Stomach (tissue), 9 donors: Measurements from ENCODE around the gene CR1L. TPM values are rescaled to one million over a fixed set of nuclear protein-coding genes. Genes with fewer than 3 reads are reported as not detected.
"Not testable (repeated sequence)": the region's sequence is repeated elsewhere in the genome, so short reads cannot be mapped to it uniquely, and the experiment has no call there.

Source experiments
- DNase-seq, 2 donors: peaks; one replicate each; pipeline versions ENCODE4 v3.0.0 to v3.0.0-alpha.2; 2013 to 2019
- H3K27ac ChIP-seq, 5 donors: fragments of 200-600 bp in 4 of 5; sonication (generic) in 4 of 5; one replicate each; pipeline ENCODE4 v1.5.1; 2013 to 2019; ENCODE audit warnings: mild to moderate bottlenecking in 1 of 5, moderate library complexity in 1 of 5
- H3K27me3 ChIP-seq, 3 donors: fragments of 200-600 bp; sonication (generic); one replicate each; pipeline ENCODE4 v1.5.1; 2017 to 2019; ENCODE audit warnings: mixed run types in 1 of 3
- H3K36me3 ChIP-seq, 4 donors: fragments of 200-600 bp; sonication (generic); 1 replicate in 3 of 4; 2 replicates in 1 of 4; pipeline ENCODE4 v1.5.1; 2016 to 2019
- H3K4me1 ChIP-seq, 4 donors: fragments of 200-600 bp; sonication (generic); one replicate each; pipeline ENCODE4 v1.5.1; 2016 to 2019
- H3K4me3 ChIP-seq, 4 donors: fragments of 200-600 bp; sonication (generic) in 3 of 4; one replicate each; pipeline ENCODE4 v1.5.1; 2016 to 2019; ENCODE audit warnings: mild to moderate bottlenecking in 1 of 4
- H3K9me3 ChIP-seq, 4 donors: fragments of 200-600 bp; sonication (generic); one replicate each; pipeline ENCODE4 v1.5.1; 2016 to 2019
- EP300 ChIP-seq: sonication (generic); formaldehyde crosslinking; IDR thresholded peaks from one replicate; pipeline ENCODE4 v1.6.1; 2017; ENCODE audit warnings: antibody characterized with exemption
- POLR2A ChIP-seq, 4 donors: fragments of 450-650 bp; IDR thresholded peaks; one replicate each; pipeline ENCODE4 v1.6.1; 2016; ENCODE audit warnings: antibody characterized with exemption in 4 of 4, control low read depth in 2 of 4, mild to moderate bottlenecking in 1 of 4, moderate library complexity in 1 of 4
- POLR2AphosphoS5 ChIP-seq, 3 donors: sonication (generic); formaldehyde crosslinking; IDR thresholded peaks; one replicate each; pipeline ENCODE4 v1.6.1; 2016; ENCODE audit warnings: antibody characterized with exemption in 3 of 3
- WGBS, 5 donors: extraction: QIAGEN DNeasy Blood & Tissue Kit in 3 of 5; methylation state at CpG; one replicate each; pipeline versions ENCODE4 v1.1.5 to v1.1.7; 2013 to 2018; 5-methylcytosine and 5-hydroxymethylcytosine counted together
- intact Hi-C: fragments of 100-400 bp; cut with DNase I; formaldehyde crosslinking; loops from one replicate; pipeline ENCODE4 v1.15.1; 2023; ENCODE audit warnings: low total_unique reads
- polyA plus RNA-seq, 3 donors: library from polyadenylated mRNA; stranded (reverse); fragments of 200-250 nt; gene quantifications; one replicate each; pipeline ENCODE4 v1.2.3, GENCODE V29; 2013
- total RNA-seq, 5 donors: library from RNA; depleted of rRNA; stranded (reverse); fragments of >200 nt; gene quantifications; one replicate each; pipeline versions ENCODE4 v1.1.0 to v1.2.3, GENCODE V29; 2014 to 2016
- TF ChIP-seq, protein P1 (sequence below), 7 experiments: fragments of 450-650 bp in 4 of 7; fragments of 200-600 bp in 3 of 7; sonication (generic) in 3 of 7; IDR thresholded peaks; one replicate each; pipeline ENCODE4 v1.5.1; 2016 to 2019; ENCODE audit warnings: antibody characterized with exemption in 7 of 7, control low read depth in 2 of 7, mild to moderate bottlenecking in 1 of 7
- donor health status: healthy with polysubstance abuse.
- donor health status: Bipolar disorder and iron deficiency.
- donor health status: healthy.

Gene CR1L
- total and polyA plus RNA-seq, 8 donors: 1.7 TPM; not detected in 7

- Histone ChIP-seq H3K27ac (no peak overlapping the region), H3K4me3 (no peak overlapping the region), H3K9me3 (no peaks in the 10 kb centered on the region), H3K27me3 (no peaks in the 10 kb centered on the region), H3K4me1 (no peaks in the 10 kb centered on the region), H3K36me3 (no peaks in the 10 kb centered on the region)
- intact Hi-C loops: no loop called here
- TF ChIP-seq, protein P1, sequence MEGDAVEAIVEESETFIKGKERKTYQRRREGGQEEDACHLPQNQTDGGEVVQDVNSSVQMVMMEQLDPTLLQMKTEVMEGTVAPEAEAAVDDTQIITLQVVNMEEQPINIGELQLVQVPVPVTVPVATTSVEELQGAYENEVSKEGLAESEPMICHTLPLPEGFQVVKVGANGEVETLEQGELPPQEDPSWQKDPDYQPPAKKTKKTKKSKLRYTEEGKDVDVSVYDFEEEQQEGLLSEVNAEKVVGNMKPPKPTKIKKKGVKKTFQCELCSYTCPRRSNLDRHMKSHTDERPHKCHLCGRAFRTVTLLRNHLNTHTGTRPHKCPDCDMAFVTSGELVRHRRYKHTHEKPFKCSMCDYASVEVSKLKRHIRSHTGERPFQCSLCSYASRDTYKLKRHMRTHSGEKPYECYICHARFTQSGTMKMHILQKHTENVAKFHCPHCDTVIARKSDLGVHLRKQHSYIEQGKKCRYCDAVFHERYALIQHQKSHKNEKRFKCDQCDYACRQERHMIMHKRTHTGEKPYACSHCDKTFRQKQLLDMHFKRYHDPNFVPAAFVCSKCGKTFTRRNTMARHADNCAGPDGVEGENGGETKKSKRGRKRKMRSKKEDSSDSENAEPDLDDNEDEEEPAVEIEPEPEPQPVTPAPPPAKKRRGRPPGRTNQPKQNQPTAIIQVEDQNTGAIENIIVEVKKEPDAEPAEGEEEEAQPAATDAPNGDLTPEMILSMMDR (IDR thresholded peaks at IDR 0.05): no peak
- TF ChIP-seq POLR2AphosphoS5 (IDR thresholded peaks at IDR 0.05) (no peak), POLR2A (IDR thresholded peaks at IDR 0.05) (no peak), EP300 (no peak)
- DNase-seq: peak in 1 of 2 donors; percentile 51
- WGBS, 5 donors: 59 to 69% (median 63%) methylated on average over 5 of the region's 5 CpGs
These were observed 66.4 kb downstream of the CR1L start for GRCh38 chr1:207711285-207711684.

- DNase-seq, H3K9me3 ChIP-seq: not testable (repeated sequence)
These were observed 67.8 kb downstream of the CR1L start for GRCh38 chr1:207712701-207713100.

GRCh38 chr1:207713529-207713928 is 68.6 kb downstream of the CR1L start:
- Histone ChIP-seq H3K36me3 (no peaks in the 10 kb centered on the region), H3K27ac (no peak overlapping the region), H3K9me3 (no peaks in the 10 kb centered on the region), H3K27me3 (no peaks in the 10 kb centered on the region), H3K4me1 (no peaks in the 10 kb centered on the region), H3K4me3 (no peak overlapping the region)
- 88 to 97% (median 97%) methylated on average over 9 to 12 of the region's 12 CpGs for WGBS, 5 donors
- intact Hi-C loops: no loop called here
- TF ChIP-seq POLR2A (IDR thresholded peaks at IDR 0.05) (no peak), POLR2AphosphoS5 (IDR thresholded peaks at IDR 0.05) (no peak), EP300 (no peak)
- TF ChIP-seq, protein P1 (IDR thresholded peaks at IDR 0.05): no peak
- no peak for DNase-seq

More at GRCh38 chr1:207712701-207713100, 67.8 kb downstream of the CR1L start:
- H3K27me3 ChIP-seq, H3K27ac ChIP-seq, intact Hi-C loops, H3K36me3 ChIP-seq, H3K4me1 ChIP-seq, H3K4me3 ChIP-seq: not testable (repeated sequence)
- 25 to 52% (median 36%) methylated on average over 3 of the region's 3 CpGs for WGBS, 5 donors

- intact Hi-C loops: no loop called here
- no peaks in the 10 kb centered on the region for H3K36me3 ChIP-seq
- H3K4me1 ChIP-seq: no peaks in the 10 kb centered on the region
- H3K4me3 ChIP-seq: no peak overlapping the region
- TF ChIP-seq, protein P1 (IDR thresholded peaks at IDR 0.05): no peak
- TF ChIP-seq POLR2A (IDR thresholded peaks at IDR 0.05) (no peak), EP300 (no peak), POLR2AphosphoS5 (IDR thresholded peaks at IDR 0.05) (no peak)
- no peaks in the 10 kb centered on the region for H3K27me3 ChIP-seq
- no peaks in the 10 kb centered on the region for H3K9me3 ChIP-seq
- no peak for DNase-seq
- H3K27ac ChIP-seq: no peak overlapping the region
- WGBS, 5 donors: 78 to 88% (median 87%) methylated on average over 2 of the region's 2 CpGs
These were observed 74.3 kb downstream of the CR1L start for GRCh38 chr1:207719234-207719633.

- H3K36me3 ChIP-seq, H3K4me1 ChIP-seq, DNase-seq, H3K27ac ChIP-seq, H3K9me3 ChIP-seq, H3K27me3 ChIP-seq, intact Hi-C loops, H3K4me3 ChIP-seq: not testable (repeated sequence)
- 79 to 91% (median 83%) methylated on average over 4 of the region's 4 CpGs for WGBS, 5 donors
These were observed 83.4 kb downstream of the CR1L start for GRCh38 chr1:207728200-207728858.

GRCh38 chr1:207737503-207738157 is 92.7 kb downstream of the CR1L start:
- 73 to 80% (median 79%) methylated on average over 8 of the region's 8 CpGs for WGBS, 5 donors
- H3K4me3 ChIP-seq, intact Hi-C loops: not testable (repeated sequence)

DNA sequence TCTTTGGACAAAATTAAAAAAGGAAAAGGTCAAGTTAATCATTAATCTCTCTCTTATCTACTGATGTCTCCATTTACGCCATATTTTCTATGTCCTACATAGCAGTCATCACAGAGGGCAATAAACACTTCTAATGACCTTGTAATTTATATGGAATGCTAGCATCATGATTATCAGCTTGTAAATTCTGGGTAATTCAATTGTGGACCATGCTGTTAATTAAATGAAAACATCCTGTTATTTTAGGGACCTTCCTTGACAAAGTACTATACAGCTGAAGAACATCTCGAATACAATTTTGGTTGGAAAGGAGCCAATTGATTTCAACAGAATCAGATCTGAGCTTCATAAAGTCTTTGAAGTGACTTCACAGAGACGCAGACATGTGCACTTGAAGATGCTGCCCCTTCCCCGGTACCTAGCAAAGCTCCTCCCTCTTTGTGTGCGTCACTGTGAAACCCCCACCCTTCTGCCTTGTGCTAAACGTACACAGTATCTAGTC is 93.3 kb downstream of the CR1L start:
- H3K27me3 ChIP-seq, DNase-seq, H3K4me3 ChIP-seq, intact Hi-C loops, H3K36me3 ChIP-seq, H3K9me3 ChIP-seq, H3K4me1 ChIP-seq, H3K27ac ChIP-seq: not testable (repeated sequence)
- WGBS, 5 donors: 26 to 37% (median 35%) methylated on average over 6 of the region's 6 CpGs

More at GRCh38 chr1:207737503-207738157, 92.7 kb downstream of the CR1L start:
- H3K27me3 ChIP-seq, H3K36me3 ChIP-seq, H3K4me1 ChIP-seq, DNase-seq, H3K9me3 ChIP-seq, H3K27ac ChIP-seq: not testable (repeated sequence)
